Measurements from ENCODE around the gene PHC2. TPM values are rescaled to one million over a fixed set of nuclear protein-coding genes. Genes with fewer than 3 reads are reported as not detected.

PHC2 gene
- total RNA-seq, 3 donors from 2014 or later (not counting 1 experiment from before 2014, with no cell fraction given) = 36.6 to 46.6 (median 39.5) TPM

GRCh38 chr1:33365560-33365997, 65.3 kb downstream of the PHC2 start:
- TF ChIP-seq, protein P1, sequence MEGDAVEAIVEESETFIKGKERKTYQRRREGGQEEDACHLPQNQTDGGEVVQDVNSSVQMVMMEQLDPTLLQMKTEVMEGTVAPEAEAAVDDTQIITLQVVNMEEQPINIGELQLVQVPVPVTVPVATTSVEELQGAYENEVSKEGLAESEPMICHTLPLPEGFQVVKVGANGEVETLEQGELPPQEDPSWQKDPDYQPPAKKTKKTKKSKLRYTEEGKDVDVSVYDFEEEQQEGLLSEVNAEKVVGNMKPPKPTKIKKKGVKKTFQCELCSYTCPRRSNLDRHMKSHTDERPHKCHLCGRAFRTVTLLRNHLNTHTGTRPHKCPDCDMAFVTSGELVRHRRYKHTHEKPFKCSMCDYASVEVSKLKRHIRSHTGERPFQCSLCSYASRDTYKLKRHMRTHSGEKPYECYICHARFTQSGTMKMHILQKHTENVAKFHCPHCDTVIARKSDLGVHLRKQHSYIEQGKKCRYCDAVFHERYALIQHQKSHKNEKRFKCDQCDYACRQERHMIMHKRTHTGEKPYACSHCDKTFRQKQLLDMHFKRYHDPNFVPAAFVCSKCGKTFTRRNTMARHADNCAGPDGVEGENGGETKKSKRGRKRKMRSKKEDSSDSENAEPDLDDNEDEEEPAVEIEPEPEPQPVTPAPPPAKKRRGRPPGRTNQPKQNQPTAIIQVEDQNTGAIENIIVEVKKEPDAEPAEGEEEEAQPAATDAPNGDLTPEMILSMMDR (IDR thresholded peaks at IDR 0.05) = no peak
- H3K9me3 Mint-ChIP-seq = no peaks in the 10 kb centered on the region
- intact Hi-C loops (cut with micrococcal nuclease) = loop anchor here (5.0 to 10.0 kb wide), 3 partner anchors 231 to 433 kb away; no protein-coding TSS in a partner anchor

DNA sequence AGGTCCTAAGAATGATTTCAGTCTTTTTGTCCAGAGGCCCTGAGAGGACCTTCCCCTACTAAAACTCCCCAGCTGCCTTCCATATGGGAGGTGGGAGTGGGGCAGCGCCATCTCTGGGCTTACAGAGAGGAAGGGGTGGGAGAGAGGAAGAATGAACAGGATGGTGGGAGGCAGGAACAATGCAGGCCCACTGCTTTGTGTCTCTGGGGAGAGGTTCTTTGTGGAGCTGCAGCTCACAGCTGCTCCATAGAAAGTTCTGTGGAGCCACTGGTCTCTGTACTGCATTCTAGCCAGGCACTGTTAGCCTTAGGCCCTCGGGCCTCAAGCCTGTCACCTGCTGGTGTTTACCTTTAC, 66.4 kb downstream of the PHC2 start:
- Histone ChIP-seq H3K4me1 (ENCODE audit: control insufficient read depth, insufficient read depth, low read length) (peaks cover 6% of the 10 kb centered on the region), H3K27ac (ENCODE audit: low read length) (no peak overlapping the region), H3K27me3 (ENCODE audit: control insufficient read depth, insufficient read depth, low read length) (no peaks in the 10 kb centered on the region), H3K36me3 (ENCODE audit: control insufficient read depth, insufficient read depth, low read length) (no peaks in the 10 kb centered on the region), H3K9me3 (ENCODE audit: control insufficient read depth, insufficient read depth, low read length) (no peaks in the 10 kb centered on the region), H3K4me3 (ENCODE audit: low read length) (no peak overlapping the region)
- peaks cover 0 to 7% of the 10 kb centered on the region in 2 donors for H3K27me3 Mint-ChIP-seq (ENCODE audit: low read depth in 2 of 2)
- no peaks in the 10 kb centered on the region for H3K9me3 Mint-ChIP-seq
- no peak overlapping the region for H3K4me3 Mint-ChIP-seq
- no peaks in the 10 kb centered on the region for H3K36me3 Mint-ChIP-seq
- no peak for ATAC-seq
- WGBS (ENCODE audit: insufficient coverage) = 84% methylated on average over 2 of the region's 2 CpGs
- intact Hi-C loops (cut with micrococcal nuclease) = loop anchor here (10.0 kb wide), 1 partner anchor 230 kb away; no protein-coding TSS in a partner anchor
- TF ChIP-seq, protein P1 (IDR thresholded peaks at IDR 0.05) = no peak
- H3K4me1 Mint-ChIP-seq = peaks cover 0 to 17% of the 10 kb centered on the region in 2 donors
- no peak overlapping the region for H3K27ac Mint-ChIP-seq
- no peak for DNase-seq

More at GRCh38 chr1:33365560-33365997, 65.3 kb downstream of the PHC2 start:
- no peaks in the 10 kb centered on the region for H3K9me3 ChIP-seq (ENCODE audit: control insufficient read depth, insufficient read depth, low read length)
- no peaks in the 10 kb centered on the region for H3K27me3 ChIP-seq (ENCODE audit: control insufficient read depth, insufficient read depth, low read length)
- no peak for ATAC-seq
- H3K4me3 ChIP-seq (ENCODE audit: low read length) = no peak overlapping the region
- DNase-seq = no peak
- H3K27ac ChIP-seq (ENCODE audit: low read length) = no peak overlapping the region
- H3K36me3 Mint-ChIP-seq = no peaks in the 10 kb centered on the region
- peaks cover 0 to 7% of the 10 kb centered on the region in 2 donors for H3K27me3 Mint-ChIP-seq (ENCODE audit: low read depth in 2 of 2)
- 72% methylated on average over 9 of the region's 9 CpGs for WGBS (ENCODE audit: insufficient coverage)
- H3K36me3 ChIP-seq (ENCODE audit: control insufficient read depth, insufficient read depth, low read length) = no peaks in the 10 kb centered on the region
- no peak overlapping the region for H3K27ac Mint-ChIP-seq
- H3K4me1 ChIP-seq (ENCODE audit: control insufficient read depth, insufficient read depth, low read length) = peaks cover 6% of the 10 kb centered on the region
- H3K4me3 Mint-ChIP-seq = no peak overlapping the region
- peaks cover 0 to 17% of the 10 kb centered on the region in 2 donors for H3K4me1 Mint-ChIP-seq

- intact Hi-C loops (cut with micrococcal nuclease) = loop anchor here (10.0 kb wide), 1 partner anchor 229 kb away; no protein-coding TSS in a partner anchor
- Mint-ChIP-seq H3K27ac (no peak overlapping the region), H3K36me3 (no peaks in the 10 kb centered on the region), H3K9me3 (no peaks in the 10 kb centered on the region), H3K4me3 (no peak overlapping the region), H3K4me1 (peaks cover 0 to 17% of the 10 kb centered on the region in 2 donors), H3K27me3 (ENCODE audit: low read depth in 2 of 2) (peaks cover 0 to 3% of the 10 kb centered on the region in 2 donors)
- TF ChIP-seq, protein P1 (IDR thresholded peaks at IDR 0.05) = no peak
- no peak overlapping the region for H3K27ac ChIP-seq (ENCODE audit: low read length)
- no peaks in the 10 kb centered on the region for H3K27me3 ChIP-seq (ENCODE audit: control insufficient read depth, insufficient read depth, low read length)
- no peaks in the 10 kb centered on the region for H3K9me3 ChIP-seq (ENCODE audit: control insufficient read depth, insufficient read depth, low read length)
- WGBS (ENCODE audit: insufficient coverage) = 87% methylated on average over 5 of the region's 5 CpGs
- H3K36me3 ChIP-seq (ENCODE audit: control insufficient read depth, insufficient read depth, low read length) = no peaks in the 10 kb centered on the region
- DNase-seq (no peak), ATAC-seq (no peak)
- H3K4me3 ChIP-seq (ENCODE audit: low read length) = no peak overlapping the region
- H3K4me1 ChIP-seq (ENCODE audit: control insufficient read depth, insufficient read depth, low read length) = peaks cover 6% of the 10 kb centered on the region
These were observed 67.4 kb downstream of the PHC2 start for GRCh38 chr1:33363470-33363861.

DNA sequence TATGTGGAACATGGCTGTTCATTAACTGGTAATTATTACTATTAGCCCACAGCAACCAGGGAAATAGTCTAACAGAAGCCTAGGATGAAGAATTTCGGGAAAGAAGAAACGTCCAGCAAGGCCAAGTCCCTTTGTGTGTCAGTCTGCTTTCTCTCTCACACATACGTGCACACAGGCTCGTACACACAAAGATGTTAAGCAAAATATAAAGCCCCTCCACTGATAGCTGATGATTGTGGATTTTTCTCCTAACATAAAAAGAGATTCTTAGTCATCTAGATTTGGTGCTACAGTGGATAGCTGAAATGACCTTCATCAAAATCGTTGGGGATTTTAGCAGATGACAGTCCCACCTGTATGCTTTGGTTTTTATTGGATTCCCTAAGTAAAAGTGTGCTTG, 67.9 kb downstream of the PHC2 start:
- Histone ChIP-seq H3K36me3 (ENCODE audit: control insufficient read depth, insufficient read depth, low read length) (no peaks in the 10 kb centered on the region), H3K27me3 (ENCODE audit: control insufficient read depth, insufficient read depth, low read length) (no peaks in the 10 kb centered on the region), H3K4me1 (ENCODE audit: control insufficient read depth, insufficient read depth, low read length) (peaks cover 5% of the 10 kb centered on the region), H3K9me3 (ENCODE audit: control insufficient read depth, insufficient read depth, low read length) (no peaks in the 10 kb centered on the region), H3K27ac (ENCODE audit: low read length) (no peak overlapping the region), H3K4me3 (ENCODE audit: low read length) (no peak overlapping the region)
- H3K27ac Mint-ChIP-seq = no peak overlapping the region
- peaks cover 0 to 3% of the 10 kb centered on the region in 2 donors for H3K27me3 Mint-ChIP-seq (ENCODE audit: low read depth in 2 of 2)
- H3K36me3 Mint-ChIP-seq = no peaks in the 10 kb centered on the region
- TF ChIP-seq, protein P1 (IDR thresholded peaks at IDR 0.05) = no peak
- H3K4me1 Mint-ChIP-seq = peaks cover 0 to 17% of the 10 kb centered on the region in 2 donors
- DNase-seq = no peak
- intact Hi-C loops (cut with micrococcal nuclease) = loop anchor here (10.0 kb wide), 1 partner anchor 228 kb away; no protein-coding TSS in a partner anchor
- no peak for ATAC-seq
- WGBS (ENCODE audit: insufficient coverage) = 76% methylated on average over 3 of the region's 5 CpGs
- no peaks in the 10 kb centered on the region for H3K9me3 Mint-ChIP-seq
- H3K4me3 Mint-ChIP-seq = no peak overlapping the region

All from natural killer cell (primary cell).